Mucosa of descending colon (tissue), 3 donors: Measurements from ENCODE around the gene TAF15. TPM values are rescaled to one million over a fixed set of nuclear protein-coding genes. Genes with fewer than 3 reads are reported as not detected.

Experiments
- ATAC-seq: fragments of 200-7000 bp; cut with Tn5 transposase; one replicate; pipeline ENCODE4 v1.9.1; 2020; ENCODE audit warnings: mild to moderate bottlenecking, moderate library complexity
- DNase-seq, 3 donors: peaks; one replicate each; pipeline ENCODE4 v3.0.0-alpha.2; 2020
- H3K36me3 ChIP-seq: fragments of 200-600 bp; one replicate; pipeline ENCODE4 v1.8.0; 2021; ENCODE audit warnings: low read depth, mild to moderate bottlenecking
- H3K4me1 ChIP-seq: fragments of 200-600 bp; one replicate; pipeline ENCODE4 v1.8.0; 2021; ENCODE audit warnings: low read depth, mild to moderate bottlenecking
- H3K4me3 ChIP-seq: fragments of 200-600 bp; one replicate; pipeline ENCODE4 v1.8.0; 2021; ENCODE audit warnings: mild to moderate bottlenecking
- H3K9me3 ChIP-seq: fragments of 200-600 bp; one replicate; pipeline ENCODE4 v1.8.0; 2021; ENCODE audit warnings: mild to moderate bottlenecking
- CTCF ChIP-seq: fragments of 200-600 bp; IDR thresholded peaks from one replicate; pipeline ENCODE4 v1.8.0; 2022; ENCODE audit warnings: antibody characterized with exemption, mild to moderate bottlenecking
- intact Hi-C, 2 donors: fragments of 100-400 bp; cut with DNase I in 1 of 2; cut with micrococcal nuclease in 1 of 2; formaldehyde crosslinking; loops; one replicate each; pipeline versions ENCODE4 v1.11.0 to v1.11.1; 2022; cut with DNase I, micrococcal nuclease
- total RNA-seq, 3 donors: library from RNA; stranded (reverse); fragmentation: NEBNext Ultra II Directional in 2 of 3; extraction: Animal tissue kit (Norgen Biotek cat#: 25700) in 2 of 3; gene quantifications; one replicate each; pipeline versions ENCODE4 v1.2.1 to v1.2.4, GENCODE V29; 2021 to 2023
- donor health status: DM: no; HTN: no; CAD: no; lungs with moderate emphysema.
- donor health status: DM: no; HTN: no; CAD: no.
- donor health status: DM: no; HTN: yes; CAD: no.

TAF15 gene
- total RNA-seq, 3 donors from 2014 or later = 131 to 165 (median 159) TPM

- no peak overlapping the region for H3K4me3 ChIP-seq
- H3K9me3 ChIP-seq = no peaks in the 10 kb centered on the region
- peak in 1 of 3 donors; percentile 22 for DNase-seq
- intact Hi-C loops = no loop called here
- ATAC-seq = peak; percentile 48
- no peaks in the 10 kb centered on the region for H3K36me3 ChIP-seq
- H3K4me1 ChIP-seq = peaks cover 66% of the 10 kb centered on the region
- no peak for TF ChIP-seq CTCF
These were observed 22.3 kb upstream of the TAF15 start for GRCh38 chr17:35786941-35787432.

DNA sequence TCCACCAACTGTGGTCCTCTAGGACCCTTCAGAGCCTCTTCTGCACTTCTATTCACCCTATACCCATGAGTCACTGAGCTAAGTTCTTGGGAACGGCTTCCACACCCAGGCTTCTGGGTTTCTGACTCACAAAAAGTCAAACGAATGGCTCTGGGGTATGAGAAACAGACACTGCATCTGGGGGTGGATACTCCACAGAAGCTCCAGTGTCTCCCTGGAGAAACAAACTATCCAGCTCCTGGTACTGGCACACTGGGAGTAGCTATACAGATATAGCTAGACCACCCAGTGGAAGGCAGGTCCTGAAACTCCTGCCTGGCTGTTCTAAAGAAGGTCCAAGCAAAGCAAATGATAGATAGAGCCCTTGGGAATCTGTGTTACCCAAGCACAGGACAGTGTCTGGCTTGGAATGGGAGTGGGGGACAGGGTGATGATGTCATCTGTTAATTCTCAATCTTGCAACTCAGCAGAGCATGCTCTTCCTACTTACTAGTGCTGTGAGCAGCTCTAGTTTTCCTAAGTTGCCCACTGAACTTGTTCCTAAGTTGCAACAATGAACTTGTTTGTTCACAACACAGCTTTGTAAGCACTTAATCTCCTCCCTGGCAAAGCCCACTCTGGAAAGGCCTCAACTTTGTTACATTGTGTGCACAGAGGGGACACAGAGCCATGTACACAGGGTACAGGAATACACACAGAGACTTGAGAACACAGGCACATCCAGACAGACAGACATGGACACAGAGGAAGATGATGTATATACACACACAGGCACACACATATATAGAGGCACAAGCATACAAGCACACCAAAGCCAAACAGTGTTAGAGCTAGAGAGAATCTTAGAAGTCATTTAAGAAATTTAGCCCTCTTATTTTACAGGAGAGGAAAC lies 20.6 kb upstream of the TAF15 start:
- intact Hi-C loops = no loop called here
- no peaks in the 10 kb centered on the region for H3K36me3 ChIP-seq
- H3K4me1 ChIP-seq = peaks cover 50% of the 10 kb centered on the region
- H3K4me3 ChIP-seq = no peak overlapping the region
- H3K9me3 ChIP-seq = no peaks in the 10 kb centered on the region
- peak in 1 of 3 donors; percentile 22 for DNase-seq
- TF ChIP-seq CTCF = no peak
- peak; percentile 62 for ATAC-seq

DNA sequence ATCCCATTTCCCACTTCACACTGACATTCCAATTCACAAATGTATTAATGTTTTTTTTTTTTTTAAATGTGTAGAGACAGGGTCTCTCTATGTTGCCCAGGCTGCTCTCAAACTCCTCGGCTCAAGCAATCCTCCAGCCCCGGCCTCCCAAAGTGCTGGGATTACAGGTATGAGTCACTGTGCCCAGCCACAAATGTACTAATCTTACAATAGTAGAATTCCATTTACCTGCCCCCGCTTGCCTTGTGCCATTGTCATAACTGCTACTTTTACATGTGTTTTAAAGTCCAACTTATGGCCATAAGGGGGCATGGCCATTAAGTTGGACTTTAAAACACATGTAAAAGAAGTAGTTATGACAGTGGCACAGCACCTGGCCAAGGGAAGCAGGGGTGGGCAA lies 18.4 kb upstream of the TAF15 start:
- H3K9me3 ChIP-seq = no peaks in the 10 kb centered on the region
- no peaks in the 10 kb centered on the region for H3K36me3 ChIP-seq
- no peak overlapping the region for H3K4me3 ChIP-seq
- peaks cover 35% of the 10 kb centered on the region for H3K4me1 ChIP-seq
- DNase-seq = peak in 1 of 3 donors; percentile 32
- no peak for TF ChIP-seq CTCF
- no peak for ATAC-seq
- intact Hi-C loops = no loop called here

DNA sequence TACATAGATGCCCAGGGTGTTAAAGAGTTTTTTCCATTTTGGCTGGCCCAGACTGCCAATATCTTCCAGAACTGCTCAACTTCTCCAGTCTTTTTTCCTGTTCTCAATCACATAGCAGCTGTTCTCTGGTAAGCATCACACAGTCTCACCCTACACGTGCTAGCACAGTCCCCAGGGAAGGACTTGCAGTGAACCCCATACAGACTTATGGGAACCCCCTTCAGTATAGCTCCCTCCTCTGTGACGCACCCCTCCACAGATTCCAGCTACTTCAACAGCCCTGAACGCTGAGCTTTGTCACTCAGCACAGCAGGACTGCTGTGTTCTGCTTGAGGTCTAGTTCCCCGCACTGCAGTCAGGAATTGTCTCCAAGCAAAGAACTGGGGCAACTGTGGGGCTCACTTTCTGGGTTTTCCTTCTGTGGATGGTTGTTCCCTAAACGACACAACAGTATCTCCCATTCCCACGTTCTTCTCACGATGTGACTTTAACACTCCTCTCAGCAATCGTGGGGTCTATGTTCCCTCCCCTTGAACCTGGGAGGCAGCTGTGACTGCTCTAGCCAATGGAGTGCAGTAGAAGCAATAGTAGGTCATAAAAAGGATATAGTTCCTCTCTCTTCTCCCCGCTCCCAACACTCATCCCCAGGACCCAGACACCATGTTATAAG lies 17.5 kb upstream of the TAF15 start:
- no peak for ATAC-seq
- no peak for TF ChIP-seq CTCF
- DNase-seq = peak in 1 of 3 donors; percentile 2
- Histone ChIP-seq H3K4me1 (peaks cover 33% of the 10 kb centered on the region), H3K9me3 (no peaks in the 10 kb centered on the region), H3K36me3 (no peaks in the 10 kb centered on the region), H3K4me3 (no peak overlapping the region)
- intact Hi-C loops = no loop called here

GRCh38 chr17:35793257-35793656 lies 16.0 kb upstream of the TAF15 start:
- Histone ChIP-seq H3K4me1 (peaks cover 22% of the 10 kb centered on the region), H3K4me3 (no peak overlapping the region), H3K36me3 (no peaks in the 10 kb centered on the region), H3K9me3 (no peaks in the 10 kb centered on the region)
- DNase-seq (no peak), ATAC-seq (no peak)
- intact Hi-C loops = no loop called here
- TF ChIP-seq CTCF = no peak
